ENCODE data around the gene IRS2. TPM values are rescaled to one million over a fixed set of nuclear protein-coding genes. Genes with fewer than 3 reads are reported as not detected.

IRS2 gene
- total RNA-seq, 4 donors from 2014 or later = 5.0 to 24.6 (median 7.5) TPM

- DNase-seq = no peak
- intact Hi-C loops (cut with DNase I) = no loop called here
- peaks cover 0 to 10% (median 0%) of the 10 kb centered on the region in 4 donors for H3K27me3 ChIP-seq
- no peak overlapping the region for H3K27ac ChIP-seq
- peaks cover 0 to 6% (median 0%) of the 10 kb centered on the region in 3 donors for H3K4me1 ChIP-seq
- H3K9me3 ChIP-seq = no peaks in the 10 kb centered on the region
- no peak overlapping the region for H3K4me3 ChIP-seq
- WGBS, 2 donors = 46 to 60% methylated on average over 5 of the region's 5 CpGs
- TF ChIP-seq POLR2A (IDR thresholded peaks at IDR 0.05) (no peak), CTCF (IDR thresholded peaks at IDR 0.05) (no peak)
- no peaks in the 10 kb centered on the region for H3K36me3 ChIP-seq
These were observed 29.9 kb upstream of the IRS2 start for GRCh38 chr13:109816112-109816807.

GRCh38 chr13:109815651-109816050, 29.3 kb upstream of the IRS2 start:
- 60 to 81% methylated on average over 5 of the region's 5 CpGs for WGBS, 2 donors

GRCh38 chr13:109813663-109814062, 27.3 kb upstream of the IRS2 start:
- Histone ChIP-seq H3K27ac (no peak overlapping the region), H3K4me1 (peaks cover 0 to 6% (median 0%) of the 10 kb centered on the region in 3 donors), H3K36me3 (no peaks in the 10 kb centered on the region), H3K27me3 (peaks cover 0 to 15% (median 0%) of the 10 kb centered on the region in 4 donors), H3K4me3 (no peak overlapping the region), H3K9me3 (no peaks in the 10 kb centered on the region)
- intact Hi-C loops (cut with DNase I) = no loop called here
- DNase-seq = no peak
- TF ChIP-seq CTCF (IDR thresholded peaks at IDR 0.05) (no peak), POLR2A (IDR thresholded peaks at IDR 0.05) (no peak)

More at GRCh38 chr13:109815651-109816050, 29.3 kb upstream of the IRS2 start:
- TF ChIP-seq CTCF (IDR thresholded peaks at IDR 0.05) = no peak
- TF ChIP-seq POLR2A (IDR thresholded peaks at IDR 0.05) = no peak
- H3K4me3 ChIP-seq = no peak overlapping the region
- no peaks in the 10 kb centered on the region for H3K9me3 ChIP-seq
- H3K27ac ChIP-seq = no peak overlapping the region
- intact Hi-C loops (cut with DNase I) = no loop called here
- H3K4me1 ChIP-seq = peaks cover 0 to 6% (median 0%) of the 10 kb centered on the region in 3 donors
- no peak for DNase-seq
- H3K36me3 ChIP-seq = no peaks in the 10 kb centered on the region
- peaks cover 0 to 12% (median 0%) of the 10 kb centered on the region in 4 donors for H3K27me3 ChIP-seq

GRCh38 chr13:109812382-109812781, 26.0 kb upstream of the IRS2 start:
- no peak for DNase-seq
- peaks cover 0 to 6% (median 0%) of the 10 kb centered on the region in 3 donors for H3K4me1 ChIP-seq
- H3K27me3 ChIP-seq = peaks cover 0 to 12% (median 0%) of the 10 kb centered on the region in 4 donors
- no peak overlapping the region for H3K27ac ChIP-seq
- 60 to 64% methylated on average over 7 to 8 of the region's 8 CpGs for WGBS, 2 donors
- TF ChIP-seq POLR2A (IDR thresholded peaks at IDR 0.05) = no peak
- no peak for TF ChIP-seq CTCF (IDR thresholded peaks at IDR 0.05)
- H3K4me3 ChIP-seq = no peak overlapping the region
- intact Hi-C loops (cut with DNase I) = no loop called here
- H3K36me3 ChIP-seq = no peaks in the 10 kb centered on the region
- no peaks in the 10 kb centered on the region for H3K9me3 ChIP-seq

GRCh38 chr13:109810761-109811510, 24.6 kb upstream of the IRS2 start:
- no peak for DNase-seq
- Histone ChIP-seq H3K27me3 (peaks cover 0 to 5% (median 0%) of the 10 kb centered on the region in 4 donors), H3K4me1 (no peaks in the 10 kb centered on the region), H3K36me3 (no peaks in the 10 kb centered on the region), H3K27ac (no peak overlapping the region), H3K4me3 (no peak overlapping the region), H3K9me3 (no peaks in the 10 kb centered on the region)
- no peak for TF ChIP-seq CTCF (IDR thresholded peaks at IDR 0.05)
- TF ChIP-seq POLR2A (IDR thresholded peaks at IDR 0.05) = no peak
- WGBS, 2 donors = 79 to 90% methylated on average over 12 to 14 of the region's 19 CpGs
- intact Hi-C loops (cut with DNase I) = no loop called here
